Erythroblast (primary cell): ENCODE measurements around the gene PLAC1.

Source experiments
- GATA1 ChIP-seq: IDR thresholded peaks from 2 replicates; pipeline ENCODE4 v1.6.1; 2011; ENCODE audit warnings: low read depth, mild to moderate bottlenecking, control low read depth, low read length, moderate library complexity
- POLR2A ChIP-seq: IDR thresholded peaks from 2 replicates; pipeline ENCODE4 v1.6.1; 2011; ENCODE audit warnings: mild to moderate bottlenecking, low read length

- TF ChIP-seq POLR2A (no peak), GATA1 (no peak)
These were observed 11.3 kb upstream of the PLAC1 start for GRCh38 chrX:134669378-134670098.
